ENCODE measurements around the gene AQP3.

Gene AQP3

DNA sequence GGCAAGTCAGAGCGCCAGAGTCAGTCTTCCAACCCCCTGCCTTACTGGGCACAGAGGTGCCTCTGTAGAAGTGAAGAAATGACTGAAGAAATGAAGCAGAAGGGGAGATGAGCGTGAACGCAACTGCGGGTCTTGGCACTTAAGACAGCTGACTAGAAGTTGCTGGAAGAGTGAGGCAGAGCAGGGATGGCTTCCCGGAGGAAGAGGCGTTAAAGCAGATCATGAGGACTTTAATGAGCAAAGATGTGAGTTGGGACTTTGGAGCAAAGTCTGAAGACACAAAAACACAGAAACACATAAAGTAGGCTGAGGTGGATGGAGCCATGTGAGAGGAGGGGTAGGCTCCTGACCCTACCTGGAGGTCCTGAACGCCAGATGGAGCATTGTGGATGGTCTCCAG is 7.2 kb downstream of the AQP3 start:
- no peak for DNase-seq (ENCODE audit: low read depth)
- H3K4me3 ChIP-seq (ENCODE audit: low read depth, low read length) = no peak overlapping the region
- TF ChIP-seq, protein P1, sequence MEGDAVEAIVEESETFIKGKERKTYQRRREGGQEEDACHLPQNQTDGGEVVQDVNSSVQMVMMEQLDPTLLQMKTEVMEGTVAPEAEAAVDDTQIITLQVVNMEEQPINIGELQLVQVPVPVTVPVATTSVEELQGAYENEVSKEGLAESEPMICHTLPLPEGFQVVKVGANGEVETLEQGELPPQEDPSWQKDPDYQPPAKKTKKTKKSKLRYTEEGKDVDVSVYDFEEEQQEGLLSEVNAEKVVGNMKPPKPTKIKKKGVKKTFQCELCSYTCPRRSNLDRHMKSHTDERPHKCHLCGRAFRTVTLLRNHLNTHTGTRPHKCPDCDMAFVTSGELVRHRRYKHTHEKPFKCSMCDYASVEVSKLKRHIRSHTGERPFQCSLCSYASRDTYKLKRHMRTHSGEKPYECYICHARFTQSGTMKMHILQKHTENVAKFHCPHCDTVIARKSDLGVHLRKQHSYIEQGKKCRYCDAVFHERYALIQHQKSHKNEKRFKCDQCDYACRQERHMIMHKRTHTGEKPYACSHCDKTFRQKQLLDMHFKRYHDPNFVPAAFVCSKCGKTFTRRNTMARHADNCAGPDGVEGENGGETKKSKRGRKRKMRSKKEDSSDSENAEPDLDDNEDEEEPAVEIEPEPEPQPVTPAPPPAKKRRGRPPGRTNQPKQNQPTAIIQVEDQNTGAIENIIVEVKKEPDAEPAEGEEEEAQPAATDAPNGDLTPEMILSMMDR (IDR thresholded peaks at IDR 0.05; ENCODE audit: control insufficient read depth, extremely low read depth, insufficient read depth) = no peak

DNA sequence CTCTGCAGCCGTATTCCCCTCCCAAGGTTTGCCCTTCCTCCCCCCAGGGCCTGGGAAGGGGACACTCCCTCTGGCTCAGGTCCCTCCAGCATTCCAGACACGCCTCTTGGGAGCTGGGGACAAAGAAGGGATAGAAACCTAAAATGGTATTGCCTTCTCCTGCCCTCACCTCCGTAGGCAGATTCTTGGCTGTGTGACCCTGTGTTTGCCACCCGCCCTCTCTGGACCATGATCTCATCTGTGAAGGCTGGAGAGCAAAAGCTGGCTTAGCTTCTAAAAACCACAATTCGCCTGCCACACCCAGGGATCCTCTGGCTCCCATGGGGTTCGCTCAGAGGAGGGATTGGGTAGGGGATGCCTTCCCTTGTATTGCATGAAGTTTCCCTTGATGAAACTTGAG is 7.7 kb downstream of the AQP3 start:
- no peak for DNase-seq (ENCODE audit: low read depth)
- no peak overlapping the region for H3K4me3 ChIP-seq (ENCODE audit: low read depth, low read length)
- TF ChIP-seq, protein P1 (IDR thresholded peaks at IDR 0.05; ENCODE audit: control insufficient read depth, extremely low read depth, insufficient read depth) = no peak

DNA sequence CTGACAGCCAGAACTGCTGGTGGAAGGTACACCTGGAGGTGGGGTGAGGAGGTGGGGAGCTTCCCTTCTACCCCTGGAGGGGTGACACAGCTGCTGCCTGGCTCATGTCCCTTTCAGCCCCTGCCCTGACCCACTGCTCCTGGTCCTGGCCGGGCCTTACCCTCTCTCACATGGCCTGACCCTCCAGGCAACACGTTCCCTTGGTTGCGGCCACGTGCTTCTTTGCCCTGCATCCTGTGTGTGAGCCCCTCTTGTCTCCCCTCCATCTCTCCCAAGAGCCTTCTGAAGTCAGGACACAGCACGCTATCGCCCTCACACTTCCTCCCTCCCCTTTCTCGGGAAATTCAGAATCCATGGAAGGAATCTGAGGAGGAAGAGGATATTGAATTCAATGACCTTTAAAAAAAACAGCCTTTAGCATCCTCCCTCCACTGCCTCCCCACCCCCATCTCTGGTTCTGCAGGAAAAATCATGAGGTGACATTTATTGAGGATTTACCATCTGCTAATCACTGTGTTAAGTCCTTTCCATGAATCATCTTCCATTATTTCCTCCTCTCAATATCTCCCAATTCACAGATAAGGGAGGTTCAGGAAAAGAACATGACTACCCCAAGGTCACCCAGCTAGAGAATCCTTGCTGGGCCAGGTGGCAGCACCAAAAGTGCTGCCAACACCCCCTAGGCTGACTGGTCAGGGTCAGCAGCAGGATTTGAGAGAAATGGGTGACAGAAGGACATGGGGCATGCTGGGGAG is 8.3 kb downstream of the AQP3 start:
- no peak for DNase-seq (ENCODE audit: low read depth)
- TF ChIP-seq, protein P1 (IDR thresholded peaks at IDR 0.05; ENCODE audit: control insufficient read depth, extremely low read depth, insufficient read depth) = no peak
- no peak overlapping the region for H3K4me3 ChIP-seq (ENCODE audit: low read depth, low read length)

DNA sequence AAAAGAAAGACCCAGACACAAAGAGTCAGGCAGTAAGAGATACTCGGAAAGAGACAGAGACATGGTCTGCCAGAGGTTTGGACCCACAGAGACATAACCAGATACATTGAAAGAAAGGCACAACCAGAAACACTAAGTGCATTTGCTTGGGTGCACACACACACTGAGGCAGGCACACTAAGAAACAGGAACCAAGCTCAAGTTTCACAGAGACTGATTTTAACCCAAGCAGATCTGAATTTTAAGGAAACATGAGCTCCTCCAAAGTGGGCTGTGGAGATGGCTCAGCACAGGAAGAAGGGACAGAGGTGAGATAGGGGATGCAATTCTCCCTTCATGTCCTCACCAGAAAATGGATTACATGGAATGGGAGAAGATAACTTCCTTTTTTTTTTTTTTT is 9.5 kb downstream of the AQP3 start:
- TF ChIP-seq, protein P1 (IDR thresholded peaks at IDR 0.05; ENCODE audit: control insufficient read depth, extremely low read depth, insufficient read depth) = no peak
- no peak overlapping the region for H3K4me3 ChIP-seq (ENCODE audit: low read depth, low read length)
- no peak for DNase-seq (ENCODE audit: low read depth)

DNA sequence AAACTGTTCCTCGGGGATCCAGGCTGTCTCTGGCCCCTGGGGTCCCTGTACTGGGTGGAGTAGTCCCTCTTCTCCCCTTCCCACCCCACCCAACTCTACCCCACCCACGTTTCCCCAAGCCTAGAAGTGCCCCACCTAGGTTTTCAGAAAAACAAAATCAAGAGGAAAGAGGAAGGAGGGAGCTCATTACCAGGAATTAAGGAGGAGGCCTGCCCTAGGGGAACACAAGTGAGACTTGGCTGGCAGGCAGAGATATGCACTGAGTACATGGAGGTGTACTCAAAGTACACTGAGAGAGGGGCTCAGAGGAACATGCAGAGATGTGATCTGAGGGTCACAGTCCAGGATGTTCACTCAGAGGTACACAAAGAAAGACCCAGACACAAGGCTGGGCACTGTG is 10.2 kb downstream of the AQP3 start:
- TF ChIP-seq, protein P1 (IDR thresholded peaks at IDR 0.05; ENCODE audit: control insufficient read depth, extremely low read depth, insufficient read depth) = no peak
- DNase-seq (ENCODE audit: low read depth) = no peak
- no peak overlapping the region for H3K4me3 ChIP-seq (ENCODE audit: low read depth, low read length)

DNA sequence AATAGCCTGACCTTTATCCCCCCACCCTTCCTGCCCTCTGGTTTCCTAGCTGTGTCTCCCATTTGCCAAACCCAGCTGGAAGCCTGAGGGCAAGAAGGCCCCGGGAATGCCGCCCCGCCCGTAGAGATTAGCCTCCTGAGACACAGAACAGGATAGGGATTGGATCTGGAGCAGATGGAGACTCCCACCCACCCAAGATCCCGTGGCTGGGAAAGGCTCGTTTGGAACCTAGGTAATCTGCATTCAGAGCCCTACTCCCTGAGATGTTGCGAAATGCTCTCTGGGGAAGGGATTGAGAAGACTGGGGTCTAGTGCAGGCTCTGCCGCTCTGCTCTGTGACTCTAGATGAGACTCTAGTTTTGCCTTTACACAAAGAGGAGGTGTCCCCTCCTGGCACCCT is 10.9 kb downstream of the AQP3 start:
- no peak overlapping the region for H3K4me3 ChIP-seq (ENCODE audit: low read depth, low read length)
- DNase-seq (ENCODE audit: low read depth) = no peak
- TF ChIP-seq, protein P1 (IDR thresholded peaks at IDR 0.05; ENCODE audit: control insufficient read depth, extremely low read depth, insufficient read depth) = no peak

DNA sequence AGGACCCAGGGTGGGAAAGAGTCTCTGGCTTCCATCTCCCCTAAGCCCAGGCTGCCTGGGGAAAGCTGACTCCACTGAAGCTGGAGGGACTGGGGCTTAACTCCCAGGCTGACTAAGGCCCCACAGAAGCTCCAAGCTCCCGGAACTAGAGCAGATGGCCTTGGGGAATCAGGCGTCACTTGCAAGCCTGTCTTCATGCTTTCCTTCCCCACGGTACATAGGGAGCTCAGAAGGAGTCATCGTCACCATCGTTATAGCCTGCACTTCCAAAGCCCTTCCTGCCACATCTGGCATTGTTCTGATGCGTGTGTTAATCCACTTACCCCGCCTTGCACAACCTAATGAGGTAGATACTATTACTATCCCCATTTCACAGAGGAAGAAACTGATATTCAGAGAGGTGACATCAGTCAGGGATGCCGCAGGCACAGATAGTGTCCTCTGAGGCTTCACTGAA is 11.5 kb downstream of the AQP3 start:
- DNase-seq (ENCODE audit: low read depth) = no peak
- H3K4me3 ChIP-seq (ENCODE audit: low read depth, low read length) = no peak overlapping the region
- TF ChIP-seq, protein P1 (IDR thresholded peaks at IDR 0.05; ENCODE audit: control insufficient read depth, extremely low read depth, insufficient read depth) = no peak
